Stomach (tissue), 9 donors: ENCODE results near the gene RNF133. TPM values are rescaled to one million over a fixed set of nuclear protein-coding genes. Genes with fewer than 3 reads are reported as not detected.

Experiments
- DNase-seq, 2 donors: peaks; one replicate each; pipeline versions ENCODE4 v3.0.0 to v3.0.0-alpha.2; 2013 to 2019
- H3K27ac ChIP-seq, 5 donors: fragments of 200-600 bp in 4 of 5; sonication (generic) in 4 of 5; one replicate each; pipeline ENCODE4 v1.5.1; 2013 to 2019; ENCODE audit warnings: mild to moderate bottlenecking in 1 of 5, moderate library complexity in 1 of 5
- H3K27me3 ChIP-seq, 3 donors: fragments of 200-600 bp; sonication (generic); one replicate each; pipeline ENCODE4 v1.5.1; 2017 to 2019; ENCODE audit warnings: mixed run types in 1 of 3
- H3K36me3 ChIP-seq, 4 donors: fragments of 200-600 bp; sonication (generic); 1 replicate in 3 of 4; 2 replicates in 1 of 4; pipeline ENCODE4 v1.5.1; 2016 to 2019
- H3K4me1 ChIP-seq, 4 donors: fragments of 200-600 bp; sonication (generic); one replicate each; pipeline ENCODE4 v1.5.1; 2016 to 2019
- H3K4me3 ChIP-seq, 4 donors: fragments of 200-600 bp; sonication (generic) in 3 of 4; one replicate each; pipeline ENCODE4 v1.5.1; 2016 to 2019; ENCODE audit warnings: mild to moderate bottlenecking in 1 of 4
- H3K9me3 ChIP-seq, 4 donors: fragments of 200-600 bp; sonication (generic); one replicate each; pipeline ENCODE4 v1.5.1; 2016 to 2019
- CTCF ChIP-seq, 7 experiments: fragments of 450-650 bp in 4 of 7; fragments of 200-600 bp in 3 of 7; sonication (generic) in 3 of 7; IDR thresholded peaks; one replicate each; pipeline ENCODE4 v1.5.1; 2016 to 2019; ENCODE audit warnings: antibody characterized with exemption in 7 of 7, control low read depth in 2 of 7, mild to moderate bottlenecking in 1 of 7
- EP300 ChIP-seq: sonication (generic); formaldehyde crosslinking; IDR thresholded peaks from one replicate; pipeline ENCODE4 v1.6.1; 2017; ENCODE audit warnings: antibody characterized with exemption
- POLR2A ChIP-seq, 4 donors: fragments of 450-650 bp; IDR thresholded peaks; one replicate each; pipeline ENCODE4 v1.6.1; 2016; ENCODE audit warnings: antibody characterized with exemption in 4 of 4, control low read depth in 2 of 4, mild to moderate bottlenecking in 1 of 4, moderate library complexity in 1 of 4
- POLR2AphosphoS5 ChIP-seq, 3 donors: sonication (generic); formaldehyde crosslinking; IDR thresholded peaks; one replicate each; pipeline ENCODE4 v1.6.1; 2016; ENCODE audit warnings: antibody characterized with exemption in 3 of 3
- WGBS, 5 donors: extraction: QIAGEN DNeasy Blood & Tissue Kit in 3 of 5; methylation state at CpG; one replicate each; pipeline versions ENCODE4 v1.1.5 to v1.1.7; 2013 to 2018; 5-methylcytosine and 5-hydroxymethylcytosine counted together
- intact Hi-C: fragments of 100-400 bp; cut with DNase I; formaldehyde crosslinking; loops from one replicate; pipeline ENCODE4 v1.15.1; 2023; ENCODE audit warnings: low total_unique reads
- polyA plus RNA-seq, 3 donors: library from polyadenylated mRNA; stranded (reverse); fragments of 200-250 nt; gene quantifications; one replicate each; pipeline ENCODE4 v1.2.3, GENCODE V29; 2013
- total RNA-seq, 5 donors: library from RNA; depleted of rRNA; stranded (reverse); fragments of >200 nt; gene quantifications; one replicate each; pipeline versions ENCODE4 v1.1.0 to v1.2.3, GENCODE V29; 2014 to 2016
- donor health status: healthy with polysubstance abuse.
- donor health status: Bipolar disorder and iron deficiency.
- donor health status: healthy.

Gene RNF133
- total and polyA plus RNA-seq, 8 donors: 0.58 to 15.8 (median 7.2) TPM; not detected in 3

- WGBS, 5 donors: 3 to 23% (median 16%) methylated on average over 4 of the region's 4 CpGs
- Histone ChIP-seq H3K27me3 (no peaks in the 10 kb centered on the region), H3K9me3 (no peaks in the 10 kb centered on the region), H3K27ac (peak overlapping the region in 4 of 5 donors; percentile 29 to 64 (median 50)), H3K4me3 (no peak overlapping the region), H3K4me1 (peaks cover 4 to 32% (median 16%) of the 10 kb centered on the region in 4 donors), H3K36me3 (no peaks in the 10 kb centered on the region)
- intact Hi-C loops: no loop called here
- DNase-seq: peak; percentile 55
- TF ChIP-seq EP300 (no peak), CTCF (IDR thresholded peaks at IDR 0.05) (no peak), POLR2A (IDR thresholded peaks at IDR 0.05) (no peak), POLR2AphosphoS5 (IDR thresholded peaks at IDR 0.05) (no peak)
These were observed 24.4 kb downstream of the RNF133 start for GRCh38 chr7:122674502-122674901.

GRCh38 chr7:122673951-122674350 is 25.0 kb downstream of the RNF133 start:
- DNase-seq: no peak
- no peaks in the 10 kb centered on the region for H3K27me3 ChIP-seq
- H3K9me3 ChIP-seq: no peaks in the 10 kb centered on the region
- H3K27ac ChIP-seq: peak overlapping the region; percentile 29 to 73 (median 55)
- intact Hi-C loops: no loop called here
- no peaks in the 10 kb centered on the region for H3K36me3 ChIP-seq
- H3K4me1 ChIP-seq: peaks cover 4 to 32% (median 16%) of the 10 kb centered on the region in 4 donors
- no peak overlapping the region for H3K4me3 ChIP-seq
- TF ChIP-seq EP300 (no peak), POLR2A (IDR thresholded peaks at IDR 0.05) (no peak), CTCF (IDR thresholded peaks at IDR 0.05) (no peak), POLR2AphosphoS5 (IDR thresholded peaks at IDR 0.05) (no peak)
- 93 to 99% (median 98%) methylated on average over 8 to 21 of the region's 21 CpGs for WGBS, 5 donors

GRCh38 chr7:122672536-122672935 is 26.4 kb downstream of the RNF133 start:
- Histone ChIP-seq H3K4me3 (no peak overlapping the region), H3K27ac (no peak overlapping the region), H3K9me3 (no peaks in the 10 kb centered on the region), H3K36me3 (no peaks in the 10 kb centered on the region), H3K4me1 (peaks cover 4 to 32% (median 16%) of the 10 kb centered on the region in 4 donors), H3K27me3 (no peaks in the 10 kb centered on the region)
- 92 to 97% (median 93%) methylated on average over 8 of the region's 8 CpGs for WGBS, 5 donors
- intact Hi-C loops: no loop called here
- no peak for TF ChIP-seq EP300
- no peak for TF ChIP-seq CTCF (IDR thresholded peaks at IDR 0.05)
- no peak for TF ChIP-seq POLR2AphosphoS5 (IDR thresholded peaks at IDR 0.05)
- no peak for TF ChIP-seq POLR2A (IDR thresholded peaks at IDR 0.05)
- no peak for DNase-seq

- no peak overlapping the region for H3K4me3 ChIP-seq
- no peaks in the 10 kb centered on the region for H3K4me1 ChIP-seq
- H3K27me3 ChIP-seq: no peaks in the 10 kb centered on the region
- no peak for TF ChIP-seq EP300
- no peak for TF ChIP-seq POLR2A (IDR thresholded peaks at IDR 0.05)
- TF ChIP-seq POLR2AphosphoS5 (IDR thresholded peaks at IDR 0.05): no peak
- TF ChIP-seq CTCF (IDR thresholded peaks at IDR 0.05): no peak
- no peak for DNase-seq
- 74 to 96% (median 85%) methylated on average over 2 of the region's 2 CpGs for WGBS, 5 donors
- H3K9me3 ChIP-seq: no peaks in the 10 kb centered on the region
- no peak overlapping the region for H3K27ac ChIP-seq
- no peaks in the 10 kb centered on the region for H3K36me3 ChIP-seq
- intact Hi-C loops: no loop called here
These were observed 35.2 kb downstream of the RNF133 start for GRCh38 chr7:122663733-122664132.
